Left ventricle myocardium inferior (tissue), 1 donor: ENCODE data around the gene LCOR. TPM values are rescaled to one million over a fixed set of nuclear protein-coding genes. Genes with fewer than 3 reads are reported as not detected.
A peak's percentile ranks its signal among the peaks of the same experiment; 100 is the strongest.

Source experiments
- DNase-seq: peaks from one replicate; pipeline ENCODE4 v3.0.0-alpha.2; 2020
- H3K27ac ChIP-seq: fragments of 200-600 bp; replicated peaks from 2 replicates; pipeline ENCODE4 v1.8.0; 2021
- H3K27me3 ChIP-seq: fragments of 200-600 bp; 2 replicates; pipeline ENCODE4 v1.8.0; 2021; ENCODE audit warnings: low read depth
- H3K36me3 ChIP-seq: fragments of 200-600 bp; 2 replicates; pipeline ENCODE4 v1.8.0; 2021
- H3K4me1 ChIP-seq: fragments of 200-600 bp; 2 replicates; pipeline ENCODE4 v1.8.0; 2021
- H3K4me3 ChIP-seq: fragments of 200-600 bp; 2 replicates; pipeline ENCODE4 v1.8.0; 2021; ENCODE audit warnings: mild to moderate bottlenecking, moderate library complexity
- H3K9me3 ChIP-seq: fragments of 200-600 bp; replicated peaks from 2 replicates; pipeline ENCODE4 v1.8.0; 2021
- CTCF ChIP-seq: fragments of 200-600 bp; IDR thresholded peaks from 2 replicates; pipeline ENCODE4 v1.8.0; 2021; ENCODE audit warnings: antibody characterized with exemption, mild to moderate bottlenecking, borderline replicate concordance
- intact Hi-C: fragments of 100-400 bp; cut with micrococcal nuclease; formaldehyde crosslinking; loops from one replicate; pipeline ENCODE4 v1.11.0; 2022
- total RNA-seq: library from RNA; stranded (reverse); fragmentation: NEBNext Ultra II Directional; extraction: Animal tissue kit (Norgen Biotek cat#: 25700); gene quantifications from one replicate; pipeline ENCODE4 v1.2.1, GENCODE V29; 2021
- donor health status: DM: no; HTN: yes; CAD: no; lungs with severe emphysema.

LCOR gene
- total RNA-seq, 1 donor from 2014 or later: 18.9 TPM

DNA sequence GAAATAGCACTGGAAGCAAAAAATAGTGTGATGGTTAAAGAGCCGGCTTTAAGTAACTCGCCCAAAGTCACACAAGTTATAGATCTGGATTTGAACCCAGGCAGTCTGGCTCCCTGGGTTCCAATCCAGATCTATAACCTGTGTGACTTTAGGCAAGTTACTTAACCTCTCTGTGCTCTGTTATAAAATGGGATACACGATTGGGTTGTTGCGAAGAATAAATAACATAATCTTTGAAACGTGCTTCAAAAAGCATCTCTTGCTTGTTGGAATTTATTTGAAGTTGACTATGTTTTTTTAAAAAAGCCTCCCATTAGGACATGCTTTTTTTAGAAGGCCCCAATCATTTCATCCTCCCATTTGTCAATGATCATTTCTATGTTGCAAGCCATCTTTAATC lies 3.5 kb upstream of the LCOR start:
- H3K27ac ChIP-seq: no peak overlapping the region
- DNase-seq: no peak
- intact Hi-C loops: no loop called here
- TF ChIP-seq CTCF: no peak
- no peaks in the 10 kb centered on the region for H3K27me3 ChIP-seq
- no peaks in the 10 kb centered on the region for H3K36me3 ChIP-seq
- H3K4me1 ChIP-seq: peaks cover 29% of the 10 kb centered on the region
- no peak overlapping the region for H3K4me3 ChIP-seq
- H3K9me3 ChIP-seq: no peaks in the 10 kb centered on the region

GRCh38 chr10:96829029-96829773 lies 2.9 kb upstream of the LCOR start:
- TF ChIP-seq CTCF: no peak
- H3K4me1 ChIP-seq: peaks cover 35% of the 10 kb centered on the region
- H3K36me3 ChIP-seq: no peaks in the 10 kb centered on the region
- no peak overlapping the region for H3K4me3 ChIP-seq
- H3K9me3 ChIP-seq: no peaks in the 10 kb centered on the region
- peak overlapping the region; percentile 60 for H3K27ac ChIP-seq
- intact Hi-C loops: no loop called here
- no peaks in the 10 kb centered on the region for H3K27me3 ChIP-seq
- DNase-seq: peak; percentile 19

DNA sequence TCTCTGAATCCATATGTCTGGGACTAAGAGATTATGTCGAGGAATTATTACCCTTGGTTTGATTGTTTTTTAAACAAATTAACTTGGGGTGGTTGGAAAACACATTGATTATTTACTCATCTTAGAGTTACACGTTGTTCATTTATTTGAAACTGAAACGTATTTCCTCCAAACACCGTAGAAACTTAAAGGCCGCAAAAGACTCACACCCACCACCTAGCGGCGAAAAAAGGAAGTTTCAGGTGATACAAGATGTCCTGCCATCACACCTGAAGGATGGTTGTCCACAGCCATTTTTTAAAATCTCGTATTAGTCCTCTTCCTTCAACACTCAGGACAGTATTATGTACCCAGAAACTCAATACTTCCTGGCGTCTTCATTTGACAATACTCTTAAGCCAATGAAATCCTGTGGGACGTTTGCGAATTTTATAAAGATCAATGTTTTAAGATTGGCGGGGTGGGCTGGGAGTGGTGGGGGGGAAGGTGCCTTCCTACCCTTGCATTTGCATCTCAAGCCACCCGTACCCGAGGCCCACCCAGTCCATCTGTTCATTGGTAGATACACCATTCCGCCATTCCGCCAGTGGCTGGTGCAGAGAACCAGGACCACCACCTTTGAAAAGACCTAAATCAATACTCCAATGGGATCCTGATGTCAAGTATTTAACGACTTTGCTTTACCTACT lies 1.4 kb upstream of the LCOR start:
- TF ChIP-seq CTCF: peak; percentile 79
- no peaks in the 10 kb centered on the region for H3K36me3 ChIP-seq
- DNase-seq: peak; percentile 22
- intact Hi-C loops: no loop called here
- no peaks in the 10 kb centered on the region for H3K27me3 ChIP-seq
- peak overlapping the region; percentile 98 for H3K27ac ChIP-seq
- peaks cover 50% of the 10 kb centered on the region for H3K4me1 ChIP-seq
- H3K9me3 ChIP-seq: no peaks in the 10 kb centered on the region
- H3K4me3 ChIP-seq: peak overlapping the region; percentile 95

DNA sequence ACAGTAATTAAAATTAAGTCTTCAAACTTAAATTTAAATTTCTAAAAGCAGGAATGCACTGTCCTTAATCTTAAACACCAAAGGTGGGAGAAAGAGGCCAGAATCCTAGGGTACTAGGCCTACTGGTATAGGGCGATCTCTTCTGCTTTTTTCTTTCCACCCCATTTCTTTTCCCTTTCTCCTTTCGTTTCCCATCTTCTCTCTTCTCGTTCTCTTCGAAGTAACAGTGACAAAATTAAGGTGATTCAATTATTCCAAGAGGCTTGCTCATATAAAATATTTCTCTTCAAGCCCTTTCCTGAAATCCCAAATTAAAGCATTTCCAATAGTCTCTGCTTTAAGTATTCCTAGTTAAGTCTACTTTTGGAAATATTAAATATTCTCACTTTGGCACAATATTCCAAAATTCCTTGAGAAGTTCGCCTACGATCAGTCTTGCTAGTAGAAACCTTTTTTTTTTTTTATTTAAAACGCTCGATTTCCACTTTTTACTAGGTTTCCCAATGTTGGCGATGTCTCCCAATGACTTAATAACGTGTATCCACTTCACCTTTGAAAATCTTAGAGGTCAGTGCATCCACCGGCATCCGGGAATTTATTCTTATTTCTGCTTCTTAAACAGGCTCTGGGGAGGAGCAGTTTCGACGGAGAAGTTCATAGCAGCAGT lies 765 bp upstream of the LCOR start:
- Histone ChIP-seq H3K27me3 (no peaks in the 10 kb centered on the region), H3K36me3 (no peaks in the 10 kb centered on the region), H3K27ac (peak overlapping the region; percentile 98), H3K4me3 (peak overlapping the region; percentile 95), H3K9me3 (no peaks in the 10 kb centered on the region), H3K4me1 (peaks cover 56% of the 10 kb centered on the region)
- no peak for DNase-seq
- no peak for TF ChIP-seq CTCF
- intact Hi-C loops: no loop called here

GRCh38 chr10:96832721-96833219 lies 672 bp downstream of the LCOR start:
- DNase-seq: peak; percentile 88
- no peak for TF ChIP-seq CTCF
- H3K27me3 ChIP-seq: no peaks in the 10 kb centered on the region
- H3K36me3 ChIP-seq: no peaks in the 10 kb centered on the region
- peak overlapping the region; percentile 95 for H3K4me3 ChIP-seq
- intact Hi-C loops: no loop called here
- H3K9me3 ChIP-seq: no peaks in the 10 kb centered on the region
- H3K27ac ChIP-seq: peak overlapping the region; percentile 98
- H3K4me1 ChIP-seq: peaks cover 71% of the 10 kb centered on the region
